ENCODE measurements around the gene GALNT10. TPM values are rescaled to one million over a fixed set of nuclear protein-coding genes. Genes with fewer than 3 reads are reported as not detected.

Gene GALNT10
- total RNA-seq, 1 donor from 2014 or later, result 10.2 TPM

DNA sequence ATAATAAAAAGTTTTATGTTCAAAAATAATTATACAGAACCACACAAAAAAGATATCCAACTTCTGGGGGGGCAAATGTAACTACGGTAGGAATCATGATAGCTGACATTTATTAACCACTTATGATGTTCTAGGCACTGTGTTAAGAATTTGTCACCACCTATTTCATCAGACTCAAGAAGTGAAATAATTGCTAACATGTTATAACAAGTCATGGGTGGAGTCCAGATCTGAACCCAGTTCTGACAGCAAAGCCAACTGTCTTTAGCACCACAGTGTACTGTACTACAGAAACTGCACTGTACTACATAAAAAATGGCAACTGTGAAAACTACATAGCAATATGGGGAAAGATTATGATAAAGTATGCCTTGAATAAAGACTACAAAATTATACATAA is 252.3 kb downstream of the GALNT10 start:
- Histone ChIP-seq H3K27ac (no peak overlapping the region), H3K79me2 (ENCODE audit: low read depth) (peaks cover 28% of the 10 kb centered on the region), H3K4me1 (peaks cover 11% of the 10 kb centered on the region), H3K4me3 (no peak overlapping the region), H3K9ac (no peak overlapping the region), H3F3A (ENCODE audit: low read depth) (peaks cover 16% of the 10 kb centered on the region), H3K36me3 (no peaks in the 10 kb centered on the region), H3K9me3 (ENCODE audit: low read depth) (no peaks in the 10 kb centered on the region), H2AFZ (replicated peaks) (no peak overlapping the region), H3K4me2 (no peak overlapping the region), H3K27me3 (peaks cover 5% of the 10 kb centered on the region), H4K20me1 (ENCODE audit: low read depth) (peaks cover 17% of the 10 kb centered on the region)
- peaks cover 2% of the 10 kb centered on the region for H3K27me3 Mint-ChIP-seq (ENCODE audit: insufficient read depth, low read depth)
- no peak overlapping the region for H3K27ac Mint-ChIP-seq
- H3K36me3 Mint-ChIP-seq, result peaks cover 27% of the 10 kb centered on the region
- peaks cover 16% of the 10 kb centered on the region for H3K4me1 Mint-ChIP-seq
- no peaks in the 10 kb centered on the region for H3K9me3 Mint-ChIP-seq
- no peak for DNase-seq (ENCODE audit: low spot score)
- no peak for TF ChIP-seq CTCF (IDR thresholded peaks at IDR 0.05)
- no peak for TF ChIP-seq EZH2phosphoT487 (IDR thresholded peaks at IDR 0.05)
- TF ChIP-seq EZH2 (IDR thresholded peaks at IDR 0.05), result no peak
- H3K4me3 Mint-ChIP-seq, result no peak overlapping the region

- H3K36me3 Mint-ChIP-seq, result peaks cover 15% of the 10 kb centered on the region
- peaks cover 11% of the 10 kb centered on the region for H3K4me1 ChIP-seq
- H3K9me3 ChIP-seq (ENCODE audit: low read depth), result no peaks in the 10 kb centered on the region
- H3F3A ChIP-seq (ENCODE audit: low read depth), result peaks cover 16% of the 10 kb centered on the region
- peak overlapping the region; percentile 96 for H3K4me2 ChIP-seq
- peaks cover 36% of the 10 kb centered on the region for H4K20me1 ChIP-seq (ENCODE audit: low read depth)
- peaks cover 5% of the 10 kb centered on the region for H3K27me3 ChIP-seq
- peak overlapping the region; percentile 84 for H2AFZ ChIP-seq (replicated peaks)
- no peaks in the 10 kb centered on the region for H3K36me3 ChIP-seq
- peak; percentile 13 for TF ChIP-seq EZH2 (IDR thresholded peaks at IDR 0.05)
- TF ChIP-seq EZH2phosphoT487 (IDR thresholded peaks at IDR 0.05), result no peak
- TF ChIP-seq CTCF (IDR thresholded peaks at IDR 0.05), result no peak
- peak overlapping the region; percentile 77 for H3K4me3 ChIP-seq
- H3K4me3 Mint-ChIP-seq, result peak overlapping the region; percentile 95
- no peak overlapping the region for H3K27ac ChIP-seq
- H3K9me3 Mint-ChIP-seq, result no peaks in the 10 kb centered on the region
- peaks cover 21% of the 10 kb centered on the region for H3K4me1 Mint-ChIP-seq
- H3K9ac ChIP-seq, result peak overlapping the region; percentile 43
- H3K27me3 Mint-ChIP-seq (ENCODE audit: insufficient read depth, low read depth), result peaks cover 2% of the 10 kb centered on the region
- H3K27ac Mint-ChIP-seq, result peak overlapping the region; percentile 39
- peak; percentile 59 for DNase-seq (ENCODE audit: low spot score)
- peaks cover 45% of the 10 kb centered on the region for H3K79me2 ChIP-seq (ENCODE audit: low read depth)
Observed at GRCh38 chr5:154444556-154445421, 254.3 kb downstream of the GALNT10 start.

DNA sequence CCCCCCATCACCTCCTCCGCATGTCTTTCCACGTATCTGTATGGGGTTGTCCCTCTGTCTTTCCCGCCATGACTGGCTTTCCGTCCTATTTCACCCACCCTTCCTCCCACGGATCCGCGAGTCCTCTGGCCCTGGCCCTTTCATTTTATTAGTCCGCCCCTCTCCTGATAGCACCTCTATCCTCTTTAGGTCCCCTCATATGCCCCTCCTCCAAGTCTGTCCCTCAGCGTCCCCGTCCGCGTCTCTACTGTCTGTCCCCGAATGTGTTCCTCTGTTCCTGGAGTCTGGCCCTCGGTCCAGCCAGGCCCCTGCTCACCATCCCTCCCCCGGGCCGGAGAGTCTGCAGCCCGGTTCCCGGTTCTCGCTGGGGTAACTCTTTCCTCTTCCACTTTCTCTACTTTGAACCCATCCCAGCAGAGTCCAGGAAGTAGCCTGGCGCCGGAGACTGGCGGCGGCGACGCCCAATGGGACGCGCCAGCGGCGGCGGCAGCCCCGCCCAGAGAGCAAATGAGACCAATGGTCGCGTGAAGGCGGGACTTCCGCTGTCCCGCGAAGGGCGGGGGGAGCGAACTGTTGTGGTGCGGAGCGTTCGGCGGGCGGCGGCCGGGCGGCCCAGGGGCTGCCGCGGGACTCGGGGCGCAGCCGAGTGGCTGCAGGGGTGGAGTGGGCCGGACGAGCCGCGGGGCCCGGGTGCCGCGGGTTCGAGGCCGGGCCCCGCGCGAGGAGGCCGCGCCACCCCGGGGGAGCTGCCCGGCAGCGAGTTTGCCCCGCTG is 255.1 kb downstream of the GALNT10 start, which contains the start of gene SAP30L:
Gene SAP30L, plus strand, starts transcription at position 576 of the 773 bp plus-strand sequence. CDS start 608 bp downstream, outside the sequence.
- H3K36me3 ChIP-seq, result no peaks in the 10 kb centered on the region
- peak; percentile 98 for DNase-seq (ENCODE audit: low spot score)
- H3K4me1 ChIP-seq, result peaks cover 11% of the 10 kb centered on the region
- H3K79me2 ChIP-seq (ENCODE audit: low read depth), result peaks cover 45% of the 10 kb centered on the region
- Mint-ChIP-seq H3K9me3 (no peaks in the 10 kb centered on the region), H3K27me3 (ENCODE audit: insufficient read depth, low read depth) (peaks cover 2% of the 10 kb centered on the region), H3K4me3 (peak within 1 kb of the TSS; percentile 97), H3K27ac (peak within 1 kb of the TSS; percentile 39), H3K4me1 (peaks cover 21% of the 10 kb centered on the region), H3K36me3 (peaks cover 15% of the 10 kb centered on the region)
- peak within 1 kb of the TSS; percentile 96 for H3K4me2 ChIP-seq
- no peak within 1 kb of the TSS for H3K27ac ChIP-seq
- TF ChIP-seq EZH2phosphoT487 (IDR thresholded peaks at IDR 0.05) (no peak), EZH2 (IDR thresholded peaks at IDR 0.05) (peak; percentile 18), CTCF (IDR thresholded peaks at IDR 0.05) (no peak)
- peak within 1 kb of the TSS; percentile 77 for H3K4me3 ChIP-seq
- peaks cover 16% of the 10 kb centered on the region for H3F3A ChIP-seq (ENCODE audit: low read depth)
- H4K20me1 ChIP-seq (ENCODE audit: low read depth), result peaks cover 44% of the 10 kb centered on the region
- peak within 1 kb of the TSS; percentile 66 for H3K9ac ChIP-seq
- no peaks in the 10 kb centered on the region for H3K9me3 ChIP-seq (ENCODE audit: low read depth)
- H3K27me3 ChIP-seq, result peaks cover 5% of the 10 kb centered on the region
- H2AFZ ChIP-seq (replicated peaks), result peak within 1 kb of the TSS; percentile 85
